Fibroblast of gingiva (primary cell): ENCODE results near the gene PTCH2.
"Not testable (repeated sequence)": the region's sequence is repeated elsewhere in the genome, so short reads cannot be mapped to it uniquely, and the experiment has no call there.

Experiments used
- DNase-seq: peaks from one replicate; pipeline ENCODE4 v3.0.0-alpha.2; 2011; ENCODE audit warnings: low read depth

Gene PTCH2

GRCh38 chr1:44801491-44802305 is 41.4 kb downstream of the PTCH2 start:
- no peak for DNase-seq

DNA sequence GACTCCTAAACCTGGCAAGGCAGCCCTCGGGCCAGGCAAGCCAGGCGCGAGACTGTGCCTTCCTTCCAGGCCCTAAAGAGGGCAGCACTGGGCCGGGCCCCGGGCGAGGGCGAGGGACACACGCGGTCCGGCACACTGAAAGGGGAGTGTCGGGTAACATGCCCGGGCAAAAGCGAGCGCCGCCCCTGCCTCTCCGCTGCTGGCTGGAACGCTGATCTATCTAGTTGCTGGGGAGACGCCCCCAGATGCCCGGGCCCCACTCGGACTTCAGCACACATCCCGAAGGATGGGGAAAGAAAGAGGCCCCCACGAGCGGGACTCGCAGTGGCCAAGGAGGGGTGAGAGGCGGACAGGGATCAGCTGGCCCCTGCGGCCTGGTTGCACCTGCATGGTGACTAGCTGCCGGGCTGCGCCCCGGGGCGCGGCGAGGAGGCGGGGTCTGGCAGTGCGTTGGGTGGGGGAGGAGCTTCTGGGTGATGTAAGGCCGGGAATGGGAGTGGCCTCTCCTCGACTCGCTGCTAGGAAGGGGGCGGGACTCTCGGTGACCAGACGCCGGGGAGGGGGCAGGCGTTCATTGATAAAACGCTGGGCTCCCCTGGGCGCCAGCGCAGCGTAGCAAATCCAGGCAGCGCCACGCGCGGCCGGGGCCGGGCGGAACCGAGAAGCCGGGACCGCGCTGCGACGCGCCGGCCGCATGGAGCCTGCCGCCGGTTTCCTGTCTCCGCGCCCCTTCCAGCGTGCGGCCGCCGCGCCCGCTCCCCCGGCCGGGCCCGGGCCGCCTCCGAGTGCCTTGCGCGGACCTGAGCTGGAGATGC is 43.1 kb downstream of the PTCH2 start, which contains the start of gene PLK3:
Gene PLK3, plus strand, starts transcription at position 608 of the 815 bp plus-strand sequence. Its CDS starts 87 bp downstream, at position 695.
- peak; percentile 97 for DNase-seq

GRCh38 chr1:44798481-44799365 is 44.3 kb downstream of the PTCH2 start:
- no peak for DNase-seq

GRCh38 chr1:44797886-44798285 is 45.2 kb downstream of the PTCH2 start:
- not testable (repeated sequence) for DNase-seq

DNA sequence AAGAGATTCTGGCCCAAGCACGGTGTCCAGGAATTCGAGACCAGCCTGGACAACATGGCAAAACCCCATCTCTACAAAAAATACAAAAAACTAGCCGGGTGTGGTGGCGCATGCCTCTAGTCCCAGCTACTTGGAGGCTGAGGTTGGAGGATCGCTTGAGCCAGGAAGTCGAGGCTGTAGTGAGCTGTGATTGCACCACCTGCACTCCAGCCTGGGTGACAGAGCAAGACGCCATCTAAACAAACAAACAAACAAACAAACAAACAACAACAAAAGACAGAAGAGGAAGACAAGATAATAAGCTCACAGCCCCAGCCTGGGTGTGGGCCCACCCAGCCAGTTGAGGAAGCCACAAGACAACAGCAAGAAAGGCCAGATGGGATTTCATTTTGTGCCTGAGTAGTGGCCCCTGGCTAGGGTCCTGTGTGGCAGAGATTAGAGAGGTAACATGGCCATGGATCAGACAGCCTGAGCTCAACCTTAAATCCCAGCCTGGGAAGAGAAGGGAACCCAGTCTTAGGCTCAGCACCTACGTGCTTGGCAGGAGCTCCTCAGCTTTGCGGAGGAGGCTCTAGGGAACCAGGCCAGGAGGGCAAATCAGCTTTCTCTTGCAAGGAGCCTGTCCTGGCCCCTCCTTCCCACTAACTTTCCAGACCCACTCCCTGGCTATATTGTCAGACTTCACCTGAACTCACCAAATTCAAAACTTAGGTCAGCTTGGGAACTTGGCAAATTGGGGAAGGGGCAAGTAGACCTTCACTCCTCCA is 50.1 kb downstream of the PTCH2 start:
- DNase-seq = no peak

GRCh38 chr1:44790968-44791801 is 51.9 kb downstream of the PTCH2 start:
- no peak for DNase-seq

GRCh38 chr1:44788120-44788860 is 54.8 kb downstream of the PTCH2 start, which contains the start of gene BEST4:
Gene BEST4 (minus strand): TSS chr1:44788170. CDS start chr1:44787705, 465 bp downstream.
- no peak for DNase-seq

- no peak for DNase-seq
Observed at GRCh38 chr1:44787506-44787905, 55.5 kb downstream of the PTCH2 start.

GRCh38 chr1:44786841-44787426 is 56.1 kb downstream of the PTCH2 start:
- no peak for DNase-seq

- no peak for DNase-seq
Observed at GRCh38 chr1:44786138-44786840, 56.8 kb downstream of the PTCH2 start.

- DNase-seq = no peak
Observed at GRCh38 chr1:44785501-44786137, 57.4 kb downstream of the PTCH2 start.

DNA sequence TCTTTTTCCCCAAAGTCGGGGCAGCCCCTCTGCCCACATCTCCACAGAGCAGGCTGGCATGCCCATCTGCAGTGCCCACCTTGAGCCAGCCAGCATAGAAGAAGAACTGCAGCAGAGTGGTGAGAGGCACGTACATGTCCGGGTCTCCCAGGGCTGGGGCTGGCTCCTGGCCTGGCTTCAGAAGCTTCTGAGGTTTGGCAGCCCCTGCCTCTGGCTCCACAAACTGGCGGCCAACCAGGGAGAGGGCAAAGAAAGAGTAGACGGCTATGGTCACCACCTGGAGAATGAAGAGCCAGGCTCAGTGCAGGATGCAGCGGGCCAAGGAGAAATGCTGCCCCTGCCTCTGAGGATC is 58.0 kb downstream of the PTCH2 start:
- no peak for DNase-seq

GRCh38 chr1:44784094-44785028 is 58.7 kb downstream of the PTCH2 start:
- no peak for DNase-seq

- no peak for DNase-seq
Observed at GRCh38 chr1:44783697-44784093, 59.4 kb downstream of the PTCH2 start.

DNA sequence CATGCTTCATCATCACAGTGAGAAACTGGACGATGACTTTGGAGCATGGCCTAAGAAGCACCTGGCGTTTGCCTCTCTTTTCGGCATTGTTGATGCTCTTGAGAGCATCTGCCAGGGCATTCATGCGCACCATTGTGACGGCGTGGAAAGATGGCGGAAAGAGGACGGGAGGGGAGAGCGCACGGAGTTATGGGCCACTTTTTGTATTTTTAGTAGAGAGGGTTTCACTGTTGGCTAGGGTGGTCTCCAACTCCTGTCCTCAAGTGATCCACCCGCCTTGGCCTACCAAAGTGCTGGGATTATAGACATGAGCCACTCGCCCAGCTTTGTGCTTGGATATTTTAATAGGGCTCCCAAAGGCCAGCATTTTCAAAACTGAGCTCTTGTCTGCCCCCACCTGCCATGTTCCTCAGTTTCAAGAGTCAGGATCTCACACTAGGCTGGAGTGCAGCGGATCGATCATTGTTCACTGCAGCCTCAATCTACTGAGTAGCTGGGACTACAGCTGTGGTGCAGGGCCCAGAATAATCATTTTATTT is 62.4 kb downstream of the PTCH2 start:
- no peak for DNase-seq

DNA sequence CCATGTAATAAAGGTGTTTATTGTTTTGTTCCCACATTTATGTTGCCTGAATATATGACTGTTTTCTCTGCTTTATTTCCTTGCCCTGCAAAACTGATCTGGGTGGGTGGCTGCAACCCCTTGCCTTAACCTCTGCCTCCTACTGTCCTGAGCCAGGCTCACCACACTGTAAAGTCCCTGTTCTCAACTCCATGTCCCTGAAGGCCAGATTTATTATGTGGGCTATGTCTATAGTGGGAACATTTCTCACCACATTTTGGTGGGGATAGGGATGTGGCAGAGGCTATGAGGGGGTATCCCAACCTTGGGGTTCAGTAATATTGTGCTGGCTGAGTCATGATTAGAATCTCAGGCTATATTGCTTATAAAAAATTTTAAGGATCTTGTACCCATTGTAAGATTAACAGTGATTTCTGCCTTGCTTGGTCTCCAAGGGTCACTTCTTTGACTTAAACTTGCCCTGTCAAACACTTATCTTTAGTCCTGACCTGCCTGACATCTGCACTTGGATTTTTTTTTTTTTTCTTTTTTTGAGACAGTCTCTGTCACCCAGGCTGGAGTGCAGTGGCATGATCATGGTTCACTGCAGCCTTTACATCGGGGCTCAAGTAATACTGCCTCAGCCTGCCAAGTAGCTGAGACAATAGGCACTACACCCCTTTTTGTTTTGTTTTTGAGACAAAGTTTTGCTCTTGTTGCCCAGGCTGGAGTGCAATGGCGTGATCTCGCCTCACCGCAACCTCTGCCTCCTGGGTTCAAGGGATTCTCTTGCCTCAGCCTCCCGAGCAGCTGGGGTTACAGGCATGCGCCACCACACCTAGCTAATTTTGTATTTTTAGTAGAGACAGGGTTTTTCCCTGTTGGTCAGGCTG is 64.1 kb downstream of the PTCH2 start:
- DNase-seq = no peak
